ENCODE data around the gene ZNF648.
"Not testable (repeated sequence)": the region's sequence is repeated elsewhere in the genome, so short reads cannot be mapped to it uniquely, and the experiment has no call there.

Gene ZNF648

GRCh38 chr1:182062223-182062622 lies 711 bp upstream of the ZNF648 start:
- no peaks in the 10 kb centered on the region for H3K9me3 ChIP-seq (ENCODE audit: low read length)
- H3K27me3 ChIP-seq (ENCODE audit: insufficient read depth, low read length) = no peaks in the 10 kb centered on the region
- no peaks in the 10 kb centered on the region for H3K4me1 ChIP-seq (ENCODE audit: insufficient read depth, low read length)
- H2AFZ ChIP-seq (ENCODE audit: low read depth, low read length) = no peak overlapping the region
- H3K4me3 ChIP-seq (ENCODE audit: low read length) = no peak overlapping the region
- no peaks in the 10 kb centered on the region for H3K36me3 ChIP-seq (ENCODE audit: insufficient read depth, low read length)

DNA sequence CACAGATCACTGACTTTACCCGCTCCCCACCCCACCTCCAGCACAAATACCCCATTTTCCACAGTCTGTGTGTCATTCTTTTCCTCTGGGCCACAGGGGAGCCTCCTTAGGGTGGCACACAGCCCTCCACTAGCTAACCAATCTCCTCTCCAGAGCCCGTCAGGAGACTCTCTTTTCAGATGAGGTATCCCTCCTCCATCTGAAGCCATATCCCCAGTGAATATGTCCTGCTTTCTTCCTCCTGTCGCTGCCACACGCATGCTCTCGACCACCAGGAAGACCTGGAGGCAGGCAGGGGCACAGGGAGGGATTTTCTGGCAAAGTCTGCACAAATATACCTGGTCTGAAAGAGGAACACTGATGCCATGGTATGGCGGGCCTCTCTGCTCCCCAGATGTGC lies 635 bp downstream of the ZNF648 start:
- H2AFZ ChIP-seq (ENCODE audit: low read depth, low read length) = no peak overlapping the region
- H3K4me3 ChIP-seq (ENCODE audit: low read length) = no peak overlapping the region
- H3K4me1 ChIP-seq (ENCODE audit: insufficient read depth, low read length) = no peaks in the 10 kb centered on the region
- H3K9me3 ChIP-seq (ENCODE audit: low read length) = no peaks in the 10 kb centered on the region
- peaks cover 6% of the 10 kb centered on the region for H3K27me3 ChIP-seq (ENCODE audit: insufficient read depth, low read length)
- H3K36me3 ChIP-seq (ENCODE audit: insufficient read depth, low read length) = no peaks in the 10 kb centered on the region

- Histone ChIP-seq H3K9me3 (ENCODE audit: low read length) (no peaks in the 10 kb centered on the region), H3K4me3 (ENCODE audit: low read length) (no peak overlapping the region), H3K36me3 (ENCODE audit: insufficient read depth, low read length) (no peaks in the 10 kb centered on the region), H3K4me1 (ENCODE audit: insufficient read depth, low read length) (no peaks in the 10 kb centered on the region), H3K27me3 (ENCODE audit: insufficient read depth, low read length) (peaks cover 6% of the 10 kb centered on the region), H2AFZ (ENCODE audit: low read depth, low read length) (no peak overlapping the region)
Observed at GRCh38 chr1:182059936-182060335, 1.6 kb downstream of the ZNF648 start.

- no peaks in the 10 kb centered on the region for H3K9me3 ChIP-seq (ENCODE audit: low read length)
- H3K4me1 ChIP-seq (ENCODE audit: insufficient read depth, low read length) = no peaks in the 10 kb centered on the region
- H3K27me3 ChIP-seq (ENCODE audit: insufficient read depth, low read length) = peaks cover 6% of the 10 kb centered on the region
- no peak overlapping the region for H3K4me3 ChIP-seq (ENCODE audit: low read length)
- no peaks in the 10 kb centered on the region for H3K36me3 ChIP-seq (ENCODE audit: insufficient read depth, low read length)
- no peak overlapping the region for H2AFZ ChIP-seq (ENCODE audit: low read depth, low read length)
Observed at GRCh38 chr1:182056601-182057366, 4.7 kb downstream of the ZNF648 start.

DNA sequence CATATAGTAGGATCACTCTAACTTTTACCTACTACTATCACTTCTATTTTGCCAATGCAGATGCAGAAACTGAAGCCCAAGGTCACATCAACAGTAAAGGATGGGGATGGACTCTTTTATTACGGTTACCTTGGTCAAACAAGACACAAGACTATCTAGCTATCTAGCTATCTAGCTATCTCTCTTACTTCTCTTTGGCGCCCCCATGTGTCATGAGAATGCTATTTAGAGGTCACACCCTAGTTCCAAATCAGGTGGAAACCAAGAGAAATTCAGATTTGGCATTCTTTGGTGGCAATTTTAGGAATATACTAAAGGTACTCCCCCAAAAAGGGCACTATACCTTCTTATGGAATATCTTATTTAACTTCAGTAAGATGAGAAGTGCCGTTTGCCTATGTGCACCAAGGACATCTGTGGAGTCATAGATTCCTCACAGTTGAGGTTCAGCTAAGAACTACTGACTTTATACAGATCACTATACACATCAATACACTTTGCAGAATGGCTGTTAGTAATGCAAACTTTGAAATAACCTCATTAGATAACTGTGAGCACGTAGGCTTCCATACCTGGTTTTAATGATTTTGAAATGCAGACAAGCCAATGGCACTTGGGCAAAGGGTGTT lies 6.7 kb downstream of the ZNF648 start:
- H3K4me1 ChIP-seq (ENCODE audit: insufficient read depth, low read length) = no peaks in the 10 kb centered on the region
- H3K9me3 ChIP-seq (ENCODE audit: low read length) = no peaks in the 10 kb centered on the region
- H3K27me3 ChIP-seq (ENCODE audit: insufficient read depth, low read length) = peaks cover 6% of the 10 kb centered on the region
- H2AFZ ChIP-seq (ENCODE audit: low read depth, low read length) = no peak overlapping the region
- no peak overlapping the region for H3K4me3 ChIP-seq (ENCODE audit: low read length)
- no peaks in the 10 kb centered on the region for H3K36me3 ChIP-seq (ENCODE audit: insufficient read depth, low read length)

DNA sequence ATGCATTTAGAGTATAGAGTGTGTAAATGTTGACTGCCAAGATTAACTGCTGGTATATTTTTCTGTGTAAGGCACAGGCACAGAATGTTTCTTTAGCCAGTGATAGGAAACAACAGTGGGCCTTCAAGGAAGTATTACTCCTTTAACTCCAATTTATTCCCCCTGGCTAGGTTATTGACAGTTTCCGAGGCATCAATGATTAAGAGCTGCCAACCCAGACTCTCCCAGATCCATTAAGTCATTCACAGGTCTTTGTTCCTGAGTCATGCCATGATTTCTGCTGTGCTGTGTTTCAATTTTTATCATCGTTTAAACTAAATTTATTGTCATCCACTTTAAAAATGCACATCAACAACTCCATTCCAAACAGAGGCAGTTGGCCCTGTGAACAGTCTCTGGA lies 9.2 kb downstream of the ZNF648 start:
- H3K4me1 ChIP-seq (ENCODE audit: insufficient read depth, low read length) = no peaks in the 10 kb centered on the region
- no peaks in the 10 kb centered on the region for H3K9me3 ChIP-seq (ENCODE audit: low read length)
- no peak overlapping the region for H2AFZ ChIP-seq (ENCODE audit: low read depth, low read length)
- no peak overlapping the region for H3K4me3 ChIP-seq (ENCODE audit: low read length)
- peaks cover 6% of the 10 kb centered on the region for H3K27me3 ChIP-seq (ENCODE audit: insufficient read depth, low read length)
- H3K36me3 ChIP-seq (ENCODE audit: insufficient read depth, low read length) = no peaks in the 10 kb centered on the region

- H3K4me1 ChIP-seq (ENCODE audit: insufficient read depth, low read length) = no peaks in the 10 kb centered on the region
- H3K9me3 ChIP-seq (ENCODE audit: low read length) = no peaks in the 10 kb centered on the region
- H2AFZ ChIP-seq (ENCODE audit: low read depth, low read length) = no peak overlapping the region
- H3K27me3 ChIP-seq (ENCODE audit: insufficient read depth, low read length) = peaks cover 6% of the 10 kb centered on the region
- H3K36me3 ChIP-seq (ENCODE audit: insufficient read depth, low read length) = no peaks in the 10 kb centered on the region
- no peak overlapping the region for H3K4me3 ChIP-seq (ENCODE audit: low read length)
Observed at GRCh38 chr1:182051938-182052337, 9.6 kb downstream of the ZNF648 start.

- Histone ChIP-seq H3K9me3 (ENCODE audit: low read length) (no peaks in the 10 kb centered on the region), H2AFZ (ENCODE audit: low read depth, low read length) (no peak overlapping the region), H3K36me3 (ENCODE audit: insufficient read depth, low read length) (no peaks in the 10 kb centered on the region), H3K4me1 (ENCODE audit: insufficient read depth, low read length) (no peaks in the 10 kb centered on the region), H3K27me3 (ENCODE audit: insufficient read depth, low read length) (no peaks in the 10 kb centered on the region), H3K4me3 (ENCODE audit: low read length) (no peak overlapping the region)
Observed at GRCh38 chr1:182050481-182051448, 10.7 kb downstream of the ZNF648 start.

DNA sequence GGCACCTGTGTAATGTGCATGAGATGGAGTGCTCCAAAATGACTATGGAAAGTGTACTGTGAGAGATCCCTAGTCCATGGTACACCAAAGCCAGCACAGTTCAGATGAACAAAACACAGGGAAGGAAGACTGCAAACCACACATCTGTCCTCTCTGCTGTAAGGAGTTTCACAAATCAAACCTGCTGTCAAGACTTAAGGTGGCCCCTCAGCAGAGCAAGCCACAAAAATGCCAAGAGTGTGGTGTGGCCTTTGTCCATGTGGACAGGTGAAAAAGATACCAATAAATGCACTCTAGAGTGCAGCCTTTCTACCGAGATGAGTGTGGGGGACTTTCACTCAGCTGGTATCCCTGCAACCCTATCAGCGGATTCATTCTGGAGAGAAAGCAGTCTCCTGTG lies 12.9 kb downstream of the ZNF648 start:
- H3K4me1 ChIP-seq (ENCODE audit: insufficient read depth, low read length) = no peaks in the 10 kb centered on the region
- H2AFZ ChIP-seq (ENCODE audit: low read depth, low read length) = no peak overlapping the region
- H3K36me3 ChIP-seq (ENCODE audit: insufficient read depth, low read length) = no peaks in the 10 kb centered on the region
- no peaks in the 10 kb centered on the region for H3K9me3 ChIP-seq (ENCODE audit: low read length)
- H3K4me3 ChIP-seq (ENCODE audit: low read length) = no peak overlapping the region
- H3K27me3 ChIP-seq (ENCODE audit: insufficient read depth, low read length) = no peaks in the 10 kb centered on the region

DNA sequence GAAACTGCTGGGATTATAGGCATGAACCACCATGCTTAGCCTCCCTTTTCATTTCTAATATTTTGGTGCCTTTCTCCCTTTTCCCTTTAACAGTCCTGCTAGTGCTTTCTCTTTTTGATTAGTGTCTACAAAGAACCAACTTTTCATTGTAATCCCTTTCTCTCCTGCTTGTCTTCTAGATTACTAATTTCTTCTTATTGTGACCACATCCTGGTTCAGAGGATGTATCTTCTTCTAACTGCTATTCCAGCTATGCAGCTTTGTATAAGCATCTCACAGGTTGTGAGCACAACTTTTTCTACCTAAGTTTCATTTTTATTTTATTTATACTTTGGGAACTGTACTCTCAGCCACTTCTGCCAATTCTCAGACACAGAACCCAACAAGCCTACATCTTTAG lies 14.7 kb downstream of the ZNF648 start:
- Histone ChIP-seq H3K4me3 (ENCODE audit: low read length) (no peak overlapping the region), H3K36me3 (ENCODE audit: insufficient read depth, low read length) (no peaks in the 10 kb centered on the region), H3K27me3 (ENCODE audit: insufficient read depth, low read length) (no peaks in the 10 kb centered on the region), H3K9me3 (ENCODE audit: low read length) (no peaks in the 10 kb centered on the region), H2AFZ (ENCODE audit: low read depth, low read length) (no peak overlapping the region), H3K4me1 (ENCODE audit: insufficient read depth, low read length) (no peaks in the 10 kb centered on the region)

DNA sequence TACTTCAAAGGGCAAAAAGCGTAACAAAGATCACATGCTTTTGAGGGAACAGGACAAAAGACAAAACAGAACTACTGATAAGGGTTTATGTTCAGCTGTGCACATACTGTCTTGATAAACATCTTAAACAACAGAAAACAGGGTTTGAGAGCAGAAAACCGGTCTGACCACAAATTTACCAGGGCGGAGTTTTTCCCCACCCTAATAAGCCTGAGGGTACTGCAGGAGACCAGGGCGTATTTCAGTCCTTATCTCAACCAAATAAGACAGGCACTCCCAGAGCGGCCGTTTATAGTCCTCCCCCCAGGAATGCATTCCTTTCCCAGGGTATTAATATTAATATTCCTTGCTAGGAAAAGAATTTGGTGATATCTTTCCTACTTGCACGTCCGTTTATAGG lies 16.0 kb downstream of the ZNF648 start:
- H3K4me1 ChIP-seq (ENCODE audit: insufficient read depth, low read length); H3K4me3 ChIP-seq (ENCODE audit: low read length); H3K36me3 ChIP-seq (ENCODE audit: insufficient read depth, low read length); H2AFZ ChIP-seq (ENCODE audit: low read depth, low read length); H3K9me3 ChIP-seq (ENCODE audit: low read length); H3K27me3 ChIP-seq (ENCODE audit: insufficient read depth, low read length): not testable (repeated sequence)

DNA sequence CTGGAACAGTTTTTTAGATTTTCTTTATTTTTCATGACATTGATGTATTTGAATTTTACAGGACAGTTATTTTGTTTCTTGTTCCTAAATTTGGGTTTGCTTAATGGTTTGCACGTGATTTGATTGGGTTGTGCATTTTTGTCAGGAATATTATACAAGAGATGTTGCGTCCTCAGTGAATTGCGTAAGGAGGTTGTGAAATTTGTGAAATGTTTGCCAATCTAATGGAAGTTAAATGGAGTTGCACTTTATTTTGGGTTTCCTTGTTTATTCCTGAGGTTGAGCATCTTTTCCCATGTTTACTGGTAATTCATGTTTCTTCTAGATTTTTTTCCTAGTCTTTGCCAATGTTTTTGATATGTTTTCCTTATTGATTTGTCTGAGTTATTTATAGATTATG lies 19.9 kb downstream of the ZNF648 start:
- peaks cover 2% of the 10 kb centered on the region for H3K9me3 ChIP-seq (ENCODE audit: low read length)
- no peaks in the 10 kb centered on the region for H3K4me1 ChIP-seq (ENCODE audit: insufficient read depth, low read length)
- no peak overlapping the region for H3K4me3 ChIP-seq (ENCODE audit: low read length)
- H3K27me3 ChIP-seq (ENCODE audit: insufficient read depth, low read length) = no peaks in the 10 kb centered on the region
- no peak overlapping the region for H2AFZ ChIP-seq (ENCODE audit: low read depth, low read length)
- no peaks in the 10 kb centered on the region for H3K36me3 ChIP-seq (ENCODE audit: insufficient read depth, low read length)

DNA sequence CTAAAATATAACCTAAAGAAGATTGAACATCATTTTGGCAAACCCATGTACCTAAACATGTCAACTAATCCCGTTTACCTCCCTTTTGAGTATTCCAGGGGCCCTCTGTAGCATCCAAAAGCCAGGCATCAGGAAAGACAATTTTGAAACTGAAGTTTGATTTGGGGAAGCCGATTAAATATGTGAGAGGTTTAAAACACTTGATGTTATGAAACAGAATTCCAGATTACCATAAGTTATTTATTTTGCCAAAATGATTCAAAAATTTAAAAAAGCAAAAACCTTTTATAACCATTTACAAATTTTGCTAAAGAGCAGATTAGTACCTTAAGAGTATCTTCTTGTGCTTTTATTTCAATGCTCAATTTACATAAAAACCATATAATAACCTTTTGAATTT lies 23.3 kb downstream of the ZNF648 start:
- Histone ChIP-seq H3K4me1 (ENCODE audit: insufficient read depth, low read length) (no peaks in the 10 kb centered on the region), H2AFZ (ENCODE audit: low read depth, low read length) (no peak overlapping the region), H3K4me3 (ENCODE audit: low read length) (no peak overlapping the region), H3K9me3 (ENCODE audit: low read length) (peaks cover 2% of the 10 kb centered on the region), H3K36me3 (ENCODE audit: insufficient read depth, low read length) (no peaks in the 10 kb centered on the region), H3K27me3 (ENCODE audit: insufficient read depth, low read length) (no peaks in the 10 kb centered on the region)

All from neuron (in vitro differentiated cells).